PC-9 (cell line): ENCODE data around the gene KCNJ14. TPM values are rescaled to one million over a fixed set of nuclear protein-coding genes. Genes with fewer than 3 reads are reported as not detected.

Source experiments
- BruUV-seq: library from RNA; stranded (reverse); fragments of 400-500 nt; replicated peaks from 2 replicates; lab custom pipeline; 2021; lab: Mats Ljungman, UMichigan
- CTCF ChIA-PET: fragments of 300-600 bp; sonication (Branson Sonifier 250); formaldehyde crosslinking; loops from one replicate; lab custom pipeline; 2022; ENCODE audit warnings: antibody characterized with exemption; lab: Charles Lee
- POLR2A ChIA-PET: fragments of 300-600 bp; sonication (Branson Sonifier 250); formaldehyde crosslinking; loops from one replicate; lab custom pipeline; 2022; ENCODE audit warnings: antibody characterized with exemption; ENCODE audit not compliant: unreplicated experiment; lab: Charles Lee
- DNase-seq, 2 experiments: peaks; one replicate each; pipeline versions ENCODE4 v3.0.0 to v3.0.0-alpha.2; 2015 to 2022; ENCODE audit warnings: mixed read lengths in 1 of 2
- H2AFZ ChIP-seq: fragments of 200-600 bp; sonication (generic); 2 replicates; pipeline ENCODE4 v1.8.1; 2017; ENCODE audit warnings: antibody characterized with exemption
- H3F3A ChIP-seq: fragments of 200-600 bp; sonication (generic); 2 replicates; pipeline ENCODE4 v1.8.1; 2017; ENCODE audit warnings: antibody characterized with exemption, mild to moderate bottlenecking, low read depth; ENCODE audit not compliant: insufficient read depth
- H3K27ac ChIP-seq: fragments of 200-600 bp; sonication (generic); 2 replicates; pipeline ENCODE4 v1.6.1; 2016; ENCODE audit warnings: mixed run types
- H3K27me3 ChIP-seq: fragments of 200-600 bp; sonication (generic); 2 replicates; pipeline ENCODE4 v1.6.1; 2016; ENCODE audit warnings: low read depth, mixed run types; ENCODE audit not compliant: insufficient read depth
- H3K36me3 ChIP-seq: fragments of 200-600 bp; sonication (generic); 2 replicates; pipeline ENCODE4 v1.6.1; 2016; ENCODE audit warnings: low read depth, mixed run types
- H3K4me1 ChIP-seq: fragments of 200-600 bp; sonication (generic); replicated peaks from 2 replicates; pipeline ENCODE4 v1.6.1; 2016; ENCODE audit warnings: mixed run types; ENCODE audit not compliant: insufficient read depth
- H3K4me2 ChIP-seq: fragments of 200-600 bp; sonication (generic); 2 replicates; pipeline ENCODE4 v1.6.1; 2017; ENCODE audit warnings: mixed run types
- H3K4me3 ChIP-seq: fragments of 200-600 bp; sonication (generic); 2 replicates; pipeline ENCODE4 v1.6.1; 2016; ENCODE audit warnings: mixed run types
- H3K79me2 ChIP-seq: fragments of 200-600 bp; sonication (generic); 2 replicates; pipeline ENCODE4 v1.6.1; 2017; ENCODE audit warnings: low read depth, mixed run types
- H3K9me2 ChIP-seq: fragments of 200-600 bp; sonication (generic); 2 replicates; pipeline ENCODE4 v1.8.1; 2017; ENCODE audit warnings: mild to moderate bottlenecking; ENCODE audit not compliant: insufficient read depth
- H3K9me3 ChIP-seq: fragments of 200-600 bp; sonication (generic); 2 replicates; pipeline ENCODE4 v1.8.1; 2016; ENCODE audit warnings: low read depth; ENCODE audit not compliant: insufficient read depth
- H4K20me1 ChIP-seq: fragments of 200-600 bp; sonication (generic); 2 replicates; pipeline ENCODE4 v1.8.1; 2017; ENCODE audit not compliant: insufficient read depth
- CTCF ChIP-seq: fragments of 200-600 bp; sonication (generic); conservative IDR thresholded peaks from 2 replicates; pipeline ENCODE4 v1.6.1; 2017; ENCODE audit warnings: mixed run types, antibody characterized with exemption, mild to moderate bottlenecking, moderate library complexity
- EZH2 ChIP-seq: fragments of 200-600 bp; sonication (generic); IDR thresholded peaks from 2 replicates; pipeline ENCODE4 v1.8.0; 2017; ENCODE audit warnings: antibody characterized with exemption, low read depth
- intact Hi-C: fragments of 100-400 bp; cut with micrococcal nuclease; formaldehyde crosslinking; loops from one replicate; pipeline ENCODE4 v1.10.0; 2022; ENCODE audit not compliant: unreplicated experiment
- total RNA-seq: library from RNA; stranded (reverse); gene quantifications from 2 replicates; pipeline ENCODE4 v1.2.3, GENCODE V29; 2021

KCNJ14 gene
- total RNA-seq, 1 experiment from 2014 or later = 5.4 TPM

- Histone ChIP-seq H3K27me3 (no peaks in the 10 kb centered on the region), H3K9me3 (no peaks in the 10 kb centered on the region), H3K4me3 (no peak overlapping the region), H3K36me3 (no peaks in the 10 kb centered on the region), H3K27ac (no peak overlapping the region), H3K9me2 (no peaks in the 10 kb centered on the region), H2AFZ (no peak overlapping the region), H3F3A (peaks cover 41% of the 10 kb centered on the region), H3K4me1 (peaks cover 27% of the 10 kb centered on the region), H3K79me2 (peaks cover 26% of the 10 kb centered on the region), H4K20me1 (no peaks in the 10 kb centered on the region), H3K4me2 (no peak overlapping the region)
- CTCF ChIA-PET = no interaction called here
- intact Hi-C loops = no loop called here
- no TSS peak for BruUV-seq
- POLR2A ChIA-PET = no interaction called here
- no peak for DNase-seq
- TF ChIP-seq CTCF (no peak), EZH2 (no peak)
Measured at GRCh38 chr19:48496959-48497727, 41.8 kb downstream of the KCNJ14 start.

DNA sequence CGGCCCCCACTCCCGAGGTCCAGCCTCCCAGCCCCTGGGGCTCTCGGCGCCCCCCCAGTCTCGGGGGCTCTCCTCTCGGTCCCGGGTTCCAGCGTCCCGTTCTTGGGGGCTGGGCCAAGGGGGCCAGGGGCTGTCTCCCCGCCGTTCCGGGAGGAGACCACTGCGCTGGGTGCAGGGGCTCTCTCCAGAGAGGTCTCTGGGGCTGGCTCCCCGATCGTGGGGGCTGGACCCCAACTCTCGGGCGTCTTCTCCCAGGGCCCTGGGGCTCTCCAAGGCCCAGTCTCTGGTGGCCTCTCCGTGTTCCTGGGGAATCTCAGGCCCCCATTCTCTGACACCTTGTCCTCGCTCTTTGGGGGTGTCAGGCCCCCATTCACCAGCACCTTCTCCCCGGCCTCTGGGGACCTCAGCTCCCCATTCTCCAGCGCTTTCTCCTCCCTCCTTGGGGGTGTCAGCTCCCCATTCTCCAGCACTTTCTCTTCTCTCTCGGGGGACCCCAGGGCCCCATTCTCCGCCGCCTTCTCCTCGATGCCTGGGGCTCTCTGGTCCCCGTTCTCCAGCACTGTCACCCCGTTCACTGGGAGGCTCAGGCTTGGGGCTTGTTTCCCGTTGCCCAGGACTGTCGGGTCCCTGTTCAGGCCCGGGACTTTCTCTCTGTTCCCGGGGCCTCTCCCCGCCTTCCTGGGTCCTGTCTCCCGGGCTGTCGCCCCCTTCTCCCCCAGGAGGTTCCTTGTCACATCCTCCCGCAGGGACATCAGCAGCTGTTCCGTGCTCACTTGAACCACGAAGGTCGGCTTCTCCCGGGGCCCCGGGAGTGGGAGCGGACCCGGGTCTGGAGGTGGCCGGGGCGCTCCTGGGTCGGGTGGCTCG lies 42.6 kb downstream of the KCNJ14 start:
- Histone ChIP-seq H3K9me2 (no peaks in the 10 kb centered on the region), H3K9me3 (no peaks in the 10 kb centered on the region), H3K4me3 (no peak overlapping the region), H3K27ac (no peak overlapping the region), H3K79me2 (peaks cover 26% of the 10 kb centered on the region), H3K4me2 (no peak overlapping the region), H3K36me3 (no peaks in the 10 kb centered on the region), H4K20me1 (no peaks in the 10 kb centered on the region), H3K4me1 (peaks cover 27% of the 10 kb centered on the region), H3K27me3 (no peaks in the 10 kb centered on the region), H3F3A (peaks cover 36% of the 10 kb centered on the region), H2AFZ (no peak overlapping the region)
- intact Hi-C loops = no loop called here
- DNase-seq = no peak
- CTCF ChIA-PET = no interaction called here
- TF ChIP-seq EZH2 (no peak), CTCF (no peak)
- no TSS peak for BruUV-seq
- POLR2A ChIA-PET = no interaction called here

DNA sequence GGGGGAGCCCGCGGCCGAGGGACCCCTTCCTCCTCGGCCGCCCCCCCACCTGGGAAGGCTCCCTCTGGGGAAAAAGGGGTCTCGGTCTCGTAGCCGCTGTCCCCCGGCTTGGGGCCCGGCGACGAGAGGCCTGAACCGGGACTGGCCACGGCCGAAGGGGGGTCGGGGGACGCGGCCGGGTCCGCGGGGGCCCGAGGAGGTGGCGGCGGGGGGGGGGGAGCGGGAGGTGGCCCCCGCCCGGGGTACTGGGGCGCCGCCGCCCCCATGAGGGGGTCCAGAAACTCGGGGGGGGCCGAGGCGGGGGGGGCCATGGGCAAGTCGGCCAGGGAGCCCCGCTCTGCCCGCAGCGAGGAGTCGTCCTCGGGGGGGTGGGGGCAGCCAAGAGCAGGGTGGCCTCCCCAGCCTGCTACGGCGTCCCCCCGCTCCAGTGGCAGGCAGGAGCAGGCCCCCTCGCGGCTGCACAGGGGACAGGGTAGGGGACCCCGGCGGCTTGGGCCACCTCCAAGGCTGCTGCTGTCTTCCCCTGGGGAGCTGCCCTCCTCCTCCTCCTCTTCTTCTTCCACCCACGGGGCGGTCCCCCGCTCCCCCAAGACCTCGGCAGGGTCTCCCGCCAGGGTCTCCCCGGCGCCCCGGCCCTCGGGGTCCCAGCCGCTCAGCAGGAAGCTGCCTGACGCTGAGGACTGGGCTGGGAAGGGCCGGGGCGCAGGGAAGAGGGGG lies 43.4 kb downstream of the KCNJ14 start:
- Histone ChIP-seq H3K4me3 (no peak overlapping the region), H2AFZ (no peak overlapping the region), H3K4me1 (peaks cover 27% of the 10 kb centered on the region), H4K20me1 (no peaks in the 10 kb centered on the region), H3K9me2 (no peaks in the 10 kb centered on the region), H3F3A (peaks cover 44% of the 10 kb centered on the region), H3K27ac (no peak overlapping the region), H3K4me2 (no peak overlapping the region), H3K36me3 (no peaks in the 10 kb centered on the region), H3K9me3 (no peaks in the 10 kb centered on the region), H3K79me2 (peaks cover 26% of the 10 kb centered on the region), H3K27me3 (no peaks in the 10 kb centered on the region)
- POLR2A ChIA-PET = no interaction called here
- BruUV-seq = no TSS peak
- TF ChIP-seq CTCF (no peak), EZH2 (no peak)
- CTCF ChIA-PET = no interaction called here
- DNase-seq = no peak
- intact Hi-C loops = no loop called here
